SK-N-SH (cell line): ENCODE measurements around the gene HUNK. TPM values are rescaled to one million over a fixed set of nuclear protein-coding genes. Genes with fewer than 3 reads are reported as not detected.

ENCODE experiments used
- CTCF ChIA-PET: fragments of 300-600, 350-600 bp; formaldehyde crosslinking; extraction: SDS; loops from one replicate; lab custom pipeline; 2021; lab: Yijun Ruan, JAX
- POLR2A ChIA-PET: fragments of 350-600 bp; sonication (Branson Sonifier 250); formaldehyde crosslinking; extraction: SDS; loops from one replicate; lab custom pipeline; 2020; ENCODE audit warnings: antibody characterized with exemption, inconsistent platforms; lab: Yijun Ruan, JAX
- DNase-seq: peaks from one replicate; pipeline ENCODE4 v3.0.0; 2012
- H2AFZ ChIP-seq: fragments of 200-600 bp; sonication (generic); 2 replicates; pipeline ENCODE4 v1.8.1; 2016; ENCODE audit warnings: antibody characterized with exemption, mild to moderate bottlenecking, low read depth
- H3F3A ChIP-seq: fragments of 200-600 bp; sonication (generic); replicated peaks from 2 replicates; pipeline ENCODE3; 2016; ENCODE audit warnings: antibody characterized with exemption, mild to moderate bottlenecking; ENCODE audit not compliant: insufficient read depth
- H3K27ac ChIP-seq, 2 experiments: fragments of 200-500 bp in 1 of 2; fragments of 200-600 bp in 1 of 2; sonication (Bioruptor generic) in 1 of 2; sonication (generic), shearing (Covaris generic) in 1 of 2; 2 replicates each; pipeline versions ENCODE4 v1.5.1 to v1.6.1; 2014 to 2016; ENCODE audit warnings: low read depth in 2 of 2, inconsistent platforms in 1 of 2, low read length in 1 of 2, mild to moderate bottlenecking in 1 of 2, mixed read lengths in 1 of 2
- H3K27me3 ChIP-seq: fragments of 200-600 bp; sonication (generic), shearing (Covaris generic); 2 replicates; pipeline ENCODE4 v1.6.1; 2016; ENCODE audit warnings: mixed run types; ENCODE audit not compliant: insufficient read depth
- H3K36me3 ChIP-seq, 2 experiments: fragments of 200-500 bp in 1 of 2; fragments of 200-600 bp in 1 of 2; sonication (Bioruptor generic) in 1 of 2; sonication (generic) in 1 of 2; replicated peaks in 1 of 2; 2 replicates each; pipeline versions ENCODE3 to v1.5.1; 2014 to 2016; ENCODE audit warnings: low read length in 1 of 2, mild to moderate bottlenecking in 1 of 2; ENCODE audit not compliant: insufficient read depth in 2 of 2, control insufficient read depth in 1 of 2
- H3K4me1 ChIP-seq, 2 experiments: fragments of 200-500 bp in 1 of 2; fragments of 200-600 bp in 1 of 2; sonication (Bioruptor generic) in 1 of 2; sonication (generic), shearing (Covaris generic) in 1 of 2; 2 replicates each; pipeline versions ENCODE4 v1.5.1 to v1.6.1; 2014 to 2016; ENCODE audit warnings: low read depth in 1 of 2, low read length in 1 of 2, mixed run types in 1 of 2; ENCODE audit not compliant: insufficient read depth in 2 of 2, control insufficient read depth in 1 of 2
- H3K4me2 ChIP-seq: fragments of 200-600 bp; sonication (generic), shearing (Covaris generic); 2 replicates; pipeline ENCODE4 v1.6.1; 2017; ENCODE audit warnings: mixed run types
- H3K4me3 ChIP-seq, 2 experiments: fragments of 200-500 bp in 1 of 2; fragments of 200-600 bp in 1 of 2; sonication (Bioruptor generic) in 1 of 2; sonication (generic), shearing (Covaris generic) in 1 of 2; 2 replicates each; pipeline versions ENCODE4 v1.5.1 to v1.8.1; 2014 to 2016; ENCODE audit warnings: low read depth in 2 of 2, inconsistent platforms in 1 of 2, low read length in 1 of 2, mild to moderate bottlenecking in 1 of 2, mixed read lengths in 1 of 2, moderate library complexity in 1 of 2
- H3K79me2 ChIP-seq: fragments of 200-600 bp; sonication (generic); 2 replicates; pipeline ENCODE4 v1.8.1; 2017; ENCODE audit warnings: mild to moderate bottlenecking; ENCODE audit not compliant: insufficient read depth
- H3K9ac ChIP-seq: fragments of 200-600 bp; sonication (generic); 2 replicates; pipeline ENCODE4 v1.6.1; 2017; ENCODE audit warnings: mixed run types
- H3K9me2 ChIP-seq: fragments of 200-600 bp; sonication (generic); 2 replicates; pipeline ENCODE4 v1.6.1; 2017; ENCODE audit warnings: mixed run types
- H3K9me3 ChIP-seq: fragments of 200-600 bp; sonication (generic); 2 replicates; pipeline ENCODE4 v1.6.1; 2017; ENCODE audit warnings: mixed run types, mild to moderate bottlenecking, moderate library complexity
- H4K20me1 ChIP-seq: fragments of 200-600 bp; sonication (generic); 2 replicates; pipeline ENCODE4 v1.6.1; 2017; ENCODE audit warnings: mild to moderate bottlenecking, mixed run types; ENCODE audit not compliant: insufficient read depth
- FOXJ3 ChIP-seq: sonication (generic); formaldehyde crosslinking; IDR thresholded peaks from 2 replicates; pipeline ENCODE4 v1.5.1; 2020; ENCODE audit warnings: mild to moderate bottlenecking, missing genetic modification reagents
- IRF3 ChIP-seq: fragments of 150-350 bp; IDR thresholded peaks from 2 replicates; pipeline ENCODE4 v1.6.1; 2016; ENCODE audit warnings: mild to moderate bottlenecking, low read depth, low read length
- NFIC ChIP-seq: IDR thresholded peaks from 2 replicates; pipeline ENCODE4 v1.4.0; 2012; ENCODE audit warnings: borderline replicate concordance
- NRF1 ChIP-seq: IDR thresholded peaks from 2 replicates; pipeline ENCODE4 v1.6.1; 2012; ENCODE audit warnings: low read depth, mild to moderate bottlenecking, low read length
- POLR2AphosphoS5 ChIP-seq: IDR thresholded peaks from 2 replicates; pipeline ENCODE4 v1.6.1; 2012; ENCODE audit warnings: low read depth, low read length
- RAD21 ChIP-seq: IDR thresholded peaks from 2 replicates; pipeline ENCODE4 v1.6.1; 2012; ENCODE audit warnings: mild to moderate bottlenecking, low read length
- RFX5 ChIP-seq: IDR thresholded peaks from 2 replicates; pipeline ENCODE4 v1.6.1; 2012; ENCODE audit warnings: mild to moderate bottlenecking, improper control_type of control experiment, low read length
- YY1 ChIP-seq: IDR thresholded peaks from 2 replicates; pipeline ENCODE4 v1.4.0; 2012; ENCODE audit warnings: low read depth, mild to moderate bottlenecking
- WGBS: methylation state at CpG from one replicate; pipeline ENCODE4 v1.1.6; 2017; ENCODE audit warnings: low lambda C conversion rate; 5-methylcytosine and 5-hydroxymethylcytosine counted together
- polyA plus RNA-seq, 3 experiments: library from polyadenylated mRNA; depleted of rRNA; stranded (reverse); fragments of >200 nt; gene quantifications; 2 replicates each; pipeline ENCODE4 v1.2.3, GENCODE V29; 2012
- TF ChIP-seq, protein P1 (sequence below): fragments of 200-600 bp; sonication (generic); IDR thresholded peaks from 2 replicates; pipeline ENCODE4 v1.6.1; 2017; ENCODE audit warnings: antibody characterized with exemption, mild to moderate bottlenecking, moderate library complexity
- TF ChIP-seq, protein P2 (sequence below): IDR thresholded peaks from 2 replicates; pipeline ENCODE4 v1.6.1; 2012; ENCODE audit warnings: mild to moderate bottlenecking, low read depth, low read length, moderate library complexity

HUNK gene
- polyA plus RNA-seq, 1 of the 3 experiments (the other 2 are of a cell fraction): 0.31 TPM

- DNase-seq: no peak
- no peak overlapping the region for H3K9ac ChIP-seq
- H3K4me2 ChIP-seq: no peak overlapping the region
- 74% methylated on average over 6 of the region's 6 CpGs for WGBS
- no peaks in the 10 kb centered on the region for H3K9me2 ChIP-seq
- H3K27ac ChIP-seq: no peak overlapping the region
- TF ChIP-seq FOXJ3 (CRISPR knock-in tag): no peak
- TF ChIP-seq RFX5: no peak
- no peak for TF ChIP-seq YY1
- TF ChIP-seq, protein P1, sequence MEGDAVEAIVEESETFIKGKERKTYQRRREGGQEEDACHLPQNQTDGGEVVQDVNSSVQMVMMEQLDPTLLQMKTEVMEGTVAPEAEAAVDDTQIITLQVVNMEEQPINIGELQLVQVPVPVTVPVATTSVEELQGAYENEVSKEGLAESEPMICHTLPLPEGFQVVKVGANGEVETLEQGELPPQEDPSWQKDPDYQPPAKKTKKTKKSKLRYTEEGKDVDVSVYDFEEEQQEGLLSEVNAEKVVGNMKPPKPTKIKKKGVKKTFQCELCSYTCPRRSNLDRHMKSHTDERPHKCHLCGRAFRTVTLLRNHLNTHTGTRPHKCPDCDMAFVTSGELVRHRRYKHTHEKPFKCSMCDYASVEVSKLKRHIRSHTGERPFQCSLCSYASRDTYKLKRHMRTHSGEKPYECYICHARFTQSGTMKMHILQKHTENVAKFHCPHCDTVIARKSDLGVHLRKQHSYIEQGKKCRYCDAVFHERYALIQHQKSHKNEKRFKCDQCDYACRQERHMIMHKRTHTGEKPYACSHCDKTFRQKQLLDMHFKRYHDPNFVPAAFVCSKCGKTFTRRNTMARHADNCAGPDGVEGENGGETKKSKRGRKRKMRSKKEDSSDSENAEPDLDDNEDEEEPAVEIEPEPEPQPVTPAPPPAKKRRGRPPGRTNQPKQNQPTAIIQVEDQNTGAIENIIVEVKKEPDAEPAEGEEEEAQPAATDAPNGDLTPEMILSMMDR: no peak
- no peak for TF ChIP-seq POLR2AphosphoS5
- H3K4me3 ChIP-seq: no peak overlapping the region
- H3K79me2 ChIP-seq: no peaks in the 10 kb centered on the region
- ChIA-PET CTCF (interaction anchor here (1.3 kb wide), 1 partner anchor 12 kb away, joined by 3 read pairs; no protein-coding TSS in a partner anchor), POLR2A (no interaction called here)
- no peaks in the 10 kb centered on the region for H3K4me1 ChIP-seq
- no peaks in the 10 kb centered on the region for H3F3A ChIP-seq
- no peaks in the 10 kb centered on the region for H3K36me3 ChIP-seq
- no peaks in the 10 kb centered on the region for H4K20me1 ChIP-seq
- no peaks in the 10 kb centered on the region for H3K27me3 ChIP-seq
- no peaks in the 10 kb centered on the region for H3K9me3 ChIP-seq
- H2AFZ ChIP-seq: no peak overlapping the region
Observed at GRCh38 chr21:31975491-31975890, 102.7 kb downstream of the HUNK start.

DNA sequence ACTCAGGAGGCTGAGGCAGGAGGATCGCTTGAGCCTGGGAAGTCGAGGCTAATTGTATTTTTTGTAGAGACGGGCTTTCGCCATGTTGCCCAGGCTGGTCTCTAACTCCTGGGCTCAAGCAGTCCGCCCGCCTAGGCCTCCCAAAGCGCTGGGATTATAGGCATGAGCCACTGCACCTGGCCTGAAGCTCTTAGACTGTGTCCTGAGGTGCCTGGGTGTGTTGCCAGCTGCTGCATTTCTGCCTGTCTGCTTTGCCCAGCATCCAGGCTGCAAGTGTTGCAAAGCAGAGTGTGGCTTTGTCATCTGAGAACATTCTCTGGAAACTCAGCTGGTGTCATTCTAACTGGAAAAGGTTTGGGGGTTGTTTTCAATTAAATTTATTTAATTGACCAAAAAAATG lies 105.0 kb downstream of the HUNK start:
- H3K9me3 ChIP-seq: no peaks in the 10 kb centered on the region
- no peaks in the 10 kb centered on the region for H3F3A ChIP-seq
- no peaks in the 10 kb centered on the region for H3K27me3 ChIP-seq
- ChIA-PET POLR2A (no interaction called here), CTCF (no interaction called here)
- H3K27ac ChIP-seq: no peak overlapping the region
- no peak overlapping the region for H3K4me2 ChIP-seq
- TF ChIP-seq NRF1 (no peak), NFIC (no peak), RAD21 (no peak), IRF3 (no peak)
- TF ChIP-seq, protein P2, sequence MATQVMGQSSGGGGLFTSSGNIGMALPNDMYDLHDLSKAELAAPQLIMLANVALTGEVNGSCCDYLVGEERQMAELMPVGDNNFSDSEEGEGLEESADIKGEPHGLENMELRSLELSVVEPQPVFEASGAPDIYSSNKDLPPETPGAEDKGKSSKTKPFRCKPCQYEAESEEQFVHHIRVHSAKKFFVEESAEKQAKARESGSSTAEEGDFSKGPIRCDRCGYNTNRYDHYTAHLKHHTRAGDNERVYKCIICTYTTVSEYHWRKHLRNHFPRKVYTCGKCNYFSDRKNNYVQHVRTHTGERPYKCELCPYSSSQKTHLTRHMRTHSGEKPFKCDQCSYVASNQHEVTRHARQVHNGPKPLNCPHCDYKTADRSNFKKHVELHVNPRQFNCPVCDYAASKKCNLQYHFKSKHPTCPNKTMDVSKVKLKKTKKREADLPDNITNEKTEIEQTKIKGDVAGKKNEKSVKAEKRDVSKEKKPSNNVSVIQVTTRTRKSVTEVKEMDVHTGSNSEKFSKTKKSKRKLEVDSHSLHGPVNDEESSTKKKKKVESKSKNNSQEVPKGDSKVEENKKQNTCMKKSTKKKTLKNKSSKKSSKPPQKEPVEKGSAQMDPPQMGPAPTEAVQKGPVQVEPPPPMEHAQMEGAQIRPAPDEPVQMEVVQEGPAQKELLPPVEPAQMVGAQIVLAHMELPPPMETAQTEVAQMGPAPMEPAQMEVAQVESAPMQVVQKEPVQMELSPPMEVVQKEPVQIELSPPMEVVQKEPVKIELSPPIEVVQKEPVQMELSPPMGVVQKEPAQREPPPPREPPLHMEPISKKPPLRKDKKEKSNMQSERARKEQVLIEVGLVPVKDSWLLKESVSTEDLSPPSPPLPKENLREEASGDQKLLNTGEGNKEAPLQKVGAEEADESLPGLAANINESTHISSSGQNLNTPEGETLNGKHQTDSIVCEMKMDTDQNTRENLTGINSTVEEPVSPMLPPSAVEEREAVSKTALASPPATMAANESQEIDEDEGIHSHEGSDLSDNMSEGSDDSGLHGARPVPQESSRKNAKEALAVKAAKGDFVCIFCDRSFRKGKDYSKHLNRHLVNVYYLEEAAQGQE: no peak
- H3K4me1 ChIP-seq: no peaks in the 10 kb centered on the region
- H3K9ac ChIP-seq: no peak overlapping the region
- DNase-seq: no peak
- no peak overlapping the region for H3K4me3 ChIP-seq
- no peaks in the 10 kb centered on the region for H3K36me3 ChIP-seq
- H3K9me2 ChIP-seq: no peaks in the 10 kb centered on the region
- H2AFZ ChIP-seq: no peak overlapping the region
- WGBS: 100% methylated on average over 1 of the region's 7 CpGs
- H3K79me2 ChIP-seq: no peaks in the 10 kb centered on the region
- H4K20me1 ChIP-seq: no peaks in the 10 kb centered on the region
